Smooth muscle cell (in vitro differentiated cells): ENCODE measurements around the gene CLEC3B. TPM values are rescaled to one million over a fixed set of nuclear protein-coding genes. Genes with fewer than 3 reads are reported as not detected.
"Not testable (repeated sequence)": the region's sequence is repeated elsewhere in the genome, so short reads cannot be mapped to it uniquely, and the experiment has no call there.

ENCODE experiments used
- DNase-seq: peaks from one replicate; lab custom pipeline; 2025; ENCODE audit not compliant: unreplicated experiment; lab: John Stamatoyannopoulos, UW
- H2AFZ ChIP-seq: fragments of 200-600 bp; sonication (generic); 2 replicates; pipeline ENCODE4 v1.6.0; 2016; ENCODE audit warnings: antibody characterized with exemption, low read depth, mild to moderate bottlenecking
- H3F3A ChIP-seq: fragments of 200-600 bp; sonication (generic); 2 replicates; pipeline ENCODE4 v1.6.0; 2017; ENCODE audit warnings: antibody characterized with exemption, low read depth
- H3K27ac ChIP-seq: fragments of 200-600 bp; sonication (generic); 2 replicates; pipeline ENCODE4 v1.5.1; 2016; ENCODE audit warnings: low read depth, mild to moderate bottlenecking
- H3K27me3 ChIP-seq: fragments of 200-600 bp; sonication (generic); 2 replicates; pipeline ENCODE4 v1.6.1; 2016; ENCODE audit warnings: low read depth, mild to moderate bottlenecking
- H3K36me3 ChIP-seq: fragments of 200-600 bp; sonication (generic); 2 replicates; pipeline ENCODE4 v1.5.1; 2016; ENCODE audit warnings: low read depth
- H3K4me1 ChIP-seq: fragments of 200-600 bp; sonication (generic); 2 replicates; pipeline ENCODE4 v1.5.1; 2016; ENCODE audit warnings: low read depth
- H3K4me2 ChIP-seq: fragments of 200-600 bp; sonication (generic); 2 replicates; pipeline ENCODE4 v1.6.0; 2016; ENCODE audit warnings: mild to moderate bottlenecking
- H3K4me3 ChIP-seq: fragments of 200-600 bp; sonication (generic); 2 replicates; pipeline ENCODE4 v1.5.1; 2016; ENCODE audit warnings: mild to moderate bottlenecking
- H3K79me2 ChIP-seq: fragments of 200-600 bp; sonication (generic); 2 replicates; pipeline ENCODE4 v1.6.0; 2016; ENCODE audit warnings: low read depth, mild to moderate bottlenecking
- H3K9ac ChIP-seq: fragments of 200-600 bp; sonication (generic); 2 replicates; pipeline ENCODE4 v1.6.0; 2016; ENCODE audit warnings: low read depth
- H3K9me3 ChIP-seq: fragments of 200-600 bp; sonication (generic); replicated peaks from 2 replicates; pipeline ENCODE4 v1.5.1; 2016; ENCODE audit warnings: low read depth
- H4K20me1 ChIP-seq: fragments of 200-600 bp; sonication (generic); 2 replicates; pipeline ENCODE4 v1.6.0; 2016; ENCODE audit warnings: low read depth
- CTCF ChIP-seq: fragments of 200-600 bp; sonication (generic); IDR thresholded peaks from 2 replicates; pipeline ENCODE4 v1.5.1; 2017; ENCODE audit warnings: borderline replicate concordance, mild to moderate bottlenecking, antibody characterized with exemption; ENCODE audit not compliant: insufficient read depth, poor library complexity, severe bottlenecking
- WGBS: methylation state at CpG from one replicate; pipeline ENCODE4 v1.1.7; 2016; ENCODE audit warnings: low lambda C conversion rate; 5-methylcytosine and 5-hydroxymethylcytosine counted together
- polyA plus RNA-seq: library from polyadenylated mRNA; unstranded; fragments of >200 nt; fragmentation: Nextera tagmentation; extraction: Ambion mirVana; gene quantifications from 2 replicates; pipeline ENCODE4 v1.2.1, GENCODE V29; 2016
- total RNA-seq: library from RNA; depleted of rRNA; stranded (reverse); fragments of >200 nt; gene quantifications from 2 replicates; pipeline ENCODE4 v1.2.3, GENCODE V29; 2014

The CLEC3B gene
- total and polyA plus RNA-seq, 2 experiments from 2014 or later, result not detected

DNA sequence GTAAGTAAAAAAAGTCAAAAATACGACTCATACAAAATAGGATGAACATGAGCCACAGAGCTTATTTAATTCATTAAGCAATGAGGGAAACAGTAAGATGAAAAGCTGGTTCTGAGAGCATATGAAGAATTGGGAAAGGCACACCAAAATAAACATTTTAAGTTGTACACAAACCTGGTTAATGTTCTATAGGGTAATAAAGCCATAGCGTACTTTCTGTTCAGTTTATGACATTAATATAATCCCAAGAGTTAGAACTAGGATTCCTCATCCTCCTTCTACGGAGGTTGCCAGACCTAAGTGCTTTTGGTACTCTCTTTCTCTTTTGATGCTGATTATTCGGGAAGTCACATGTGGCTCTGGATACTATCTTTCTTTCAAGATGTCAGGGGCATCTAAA, 41.4 kb downstream of the CLEC3B start:
- H3K4me3 ChIP-seq, result no peak overlapping the region
- H4K20me1 ChIP-seq, result no peaks in the 10 kb centered on the region
- H3K79me2 ChIP-seq, result no peaks in the 10 kb centered on the region
- H3K4me2 ChIP-seq, result no peak overlapping the region
- H3K27ac ChIP-seq, result no peak overlapping the region
- DNase-seq, result no peak
- H2AFZ ChIP-seq, result no peak overlapping the region
- no peaks in the 10 kb centered on the region for H3F3A ChIP-seq
- 89% methylated on average over 3 of the region's 4 CpGs for WGBS
- peaks cover 3% of the 10 kb centered on the region for H3K4me1 ChIP-seq
- H3K36me3 ChIP-seq, result no peaks in the 10 kb centered on the region
- TF ChIP-seq CTCF, result no peak
- H3K27me3 ChIP-seq, result no peaks in the 10 kb centered on the region
- H3K9me3 ChIP-seq, result no peaks in the 10 kb centered on the region
- no peak overlapping the region for H3K9ac ChIP-seq

DNA sequence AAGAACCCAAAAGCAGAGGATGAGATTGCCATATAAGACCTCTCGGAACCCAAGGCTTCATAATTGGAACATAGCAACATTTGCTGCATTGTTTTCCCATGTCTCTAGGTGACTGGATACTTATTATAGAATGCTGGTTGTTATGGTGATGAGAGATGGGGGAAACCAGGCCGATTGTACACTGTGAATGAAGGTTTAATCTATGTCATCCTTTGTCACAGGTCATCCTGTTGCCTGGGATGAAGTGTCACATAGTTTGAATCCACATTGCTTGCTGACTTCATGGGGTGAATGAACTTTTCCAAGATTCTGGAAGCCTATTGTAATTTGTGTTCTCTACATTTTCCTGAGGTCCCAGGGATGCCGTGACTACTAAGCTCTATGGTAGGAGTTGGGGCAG, 41.8 kb downstream of the CLEC3B start:
- H2AFZ ChIP-seq, result no peak overlapping the region
- peaks cover 3% of the 10 kb centered on the region for H3K4me1 ChIP-seq
- no peaks in the 10 kb centered on the region for H4K20me1 ChIP-seq
- no peak overlapping the region for H3K27ac ChIP-seq
- no peak overlapping the region for H3K4me2 ChIP-seq
- no peaks in the 10 kb centered on the region for H3K27me3 ChIP-seq
- no peak overlapping the region for H3K4me3 ChIP-seq
- no peaks in the 10 kb centered on the region for H3K9me3 ChIP-seq
- no peak for TF ChIP-seq CTCF
- H3K36me3 ChIP-seq, result no peaks in the 10 kb centered on the region
- no peaks in the 10 kb centered on the region for H3F3A ChIP-seq
- WGBS, result 89% methylated on average over 3 of the region's 3 CpGs
- no peaks in the 10 kb centered on the region for H3K79me2 ChIP-seq
- no peak overlapping the region for H3K9ac ChIP-seq
- DNase-seq, result no peak

DNA sequence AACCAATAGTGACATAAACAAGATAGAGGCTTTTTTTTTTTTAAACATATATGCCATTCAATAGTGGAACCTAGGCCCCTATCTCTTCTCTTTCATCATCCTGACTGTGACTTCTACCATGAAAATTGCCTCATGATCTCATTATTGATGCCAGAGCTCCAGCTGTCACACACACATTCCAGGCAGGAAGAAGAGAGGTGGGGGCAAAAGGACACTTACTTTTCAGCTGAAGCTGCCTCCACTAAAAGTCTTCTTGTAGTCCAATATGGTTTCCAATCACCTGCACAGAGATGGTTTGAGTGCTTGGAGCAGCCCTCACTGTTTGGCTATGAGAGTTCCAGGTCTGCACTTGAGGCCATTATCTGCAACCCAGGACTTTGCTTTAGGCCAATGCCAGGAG, 45.0 kb downstream of the CLEC3B start:
- Histone ChIP-seq H3K27ac (no peak overlapping the region), H3K9ac (no peak overlapping the region), H3K27me3 (no peaks in the 10 kb centered on the region), H4K20me1 (no peaks in the 10 kb centered on the region), H3K36me3 (no peaks in the 10 kb centered on the region), H3K9me3 (no peaks in the 10 kb centered on the region), H3K4me3 (no peak overlapping the region), H3K4me2 (no peak overlapping the region), H3K4me1 (no peaks in the 10 kb centered on the region), H3F3A (no peaks in the 10 kb centered on the region), H2AFZ (no peak overlapping the region), H3K79me2 (no peaks in the 10 kb centered on the region)
- DNase-seq, result no peak
- TF ChIP-seq CTCF, result no peak

DNA sequence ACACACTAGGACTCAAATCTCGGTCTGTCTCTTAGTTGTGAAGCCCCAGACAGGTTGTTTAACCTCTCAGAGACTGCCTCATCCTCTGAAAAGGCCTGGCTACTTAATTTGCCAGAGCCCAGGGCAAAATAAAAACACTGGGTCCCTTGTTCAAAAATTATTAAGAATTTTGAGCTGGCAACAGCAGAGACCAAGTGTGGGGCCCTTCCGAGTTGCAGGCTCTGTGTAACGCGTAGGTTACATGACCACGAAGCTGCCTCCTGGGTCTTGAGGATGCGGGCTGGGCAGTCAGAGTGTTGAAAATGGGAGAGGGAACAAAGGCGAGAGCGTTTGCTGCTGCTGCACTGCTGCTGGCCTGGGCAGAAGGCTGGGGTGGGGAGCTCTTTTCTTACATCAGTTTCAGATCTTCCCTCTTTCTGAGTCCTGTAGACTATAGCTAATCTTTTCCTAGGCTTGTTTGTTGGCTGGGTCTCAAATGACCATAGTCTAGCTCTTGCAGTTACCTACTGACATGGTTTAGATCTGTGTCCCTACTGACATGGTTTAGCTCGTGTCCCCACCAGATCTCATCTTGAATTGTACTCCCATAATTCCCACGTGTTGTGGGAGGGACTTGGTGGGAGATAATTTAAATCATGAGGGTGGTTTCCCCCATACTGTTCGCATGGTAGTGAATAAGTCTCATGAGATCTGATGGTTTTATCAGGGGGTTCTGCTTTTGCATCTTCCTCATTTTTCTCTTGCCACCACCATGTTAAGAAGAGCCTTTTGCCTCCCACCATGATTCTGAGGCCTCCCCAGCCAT, 49.9 kb downstream of the CLEC3B start:
- H2AFZ ChIP-seq, result no peak overlapping the region
- no peak for TF ChIP-seq CTCF

DNA sequence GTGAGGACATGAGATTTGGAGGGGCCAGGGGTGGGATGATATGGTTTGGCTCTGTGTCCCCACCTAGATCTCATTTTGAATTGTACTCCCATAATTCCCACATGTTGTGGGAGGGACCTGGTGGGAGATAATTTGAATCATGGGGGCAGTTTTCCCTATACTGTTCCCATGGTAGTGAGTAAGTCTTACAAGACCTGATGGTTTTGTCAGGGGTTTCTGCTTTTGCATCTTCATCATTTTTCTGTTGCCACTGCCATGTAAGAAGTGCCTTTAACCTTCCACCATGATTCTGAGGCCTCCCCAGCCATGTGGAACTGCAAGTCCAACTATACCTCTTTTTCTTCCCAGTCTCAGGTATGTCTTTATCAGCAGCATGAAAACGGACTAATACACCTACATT, 52.2 kb downstream of the CLEC3B start:
- not testable (repeated sequence) for DNase-seq, H3K79me2 ChIP-seq, H3K27ac ChIP-seq, H3K36me3 ChIP-seq, H3K9ac ChIP-seq, H3K9me3 ChIP-seq, H2AFZ ChIP-seq, H3K27me3 ChIP-seq, H4K20me1 ChIP-seq, H3K4me1 ChIP-seq, H3K4me2 ChIP-seq, H3K4me3 ChIP-seq, H3F3A ChIP-seq
- WGBS, result 85% methylated on average over 1 of the region's 1 CpG

More for the DNA sequence above, 49.9 kb downstream of the CLEC3B start:
- Histone ChIP-seq H3K9me3 (no peaks in the 10 kb centered on the region), H3F3A (no peaks in the 10 kb centered on the region), H3K4me2 (no peak overlapping the region), H3K4me1 (no peaks in the 10 kb centered on the region), H3K36me3 (no peaks in the 10 kb centered on the region), H3K27me3 (no peaks in the 10 kb centered on the region), H3K4me3 (no peak overlapping the region), H3K9ac (no peak overlapping the region), H4K20me1 (no peaks in the 10 kb centered on the region), H3K27ac (no peak overlapping the region), H3K79me2 (no peaks in the 10 kb centered on the region)
- 85% methylated on average over 11 of the region's 11 CpGs for WGBS
- DNase-seq, result no peak
